Suprapubic skin (tissue), 4 donors: ENCODE data around the gene FYN.

ENCODE experiments used
- EP300 ChIP-seq: sonication (generic); formaldehyde crosslinking; IDR thresholded peaks from one replicate; pipeline ENCODE4 v1.6.1; 2017; ENCODE audit warnings: antibody characterized with exemption
- POLR2A ChIP-seq, 2 donors: fragments of 450-650 bp; IDR thresholded peaks; one replicate each; pipeline ENCODE4 v1.6.1; 2017; ENCODE audit warnings: antibody characterized with exemption in 2 of 2, mild to moderate bottlenecking in 2 of 2, moderate library complexity in 2 of 2
- POLR2AphosphoS5 ChIP-seq, 3 donors: sonication (generic); formaldehyde crosslinking; IDR thresholded peaks; one replicate each; pipeline ENCODE4 v1.6.1; 2017; ENCODE audit warnings: antibody characterized with exemption in 3 of 3
- TF ChIP-seq, protein P1 (sequence below), 2 donors: fragments of 200-600 bp in 1 of 2; fragments of 450-650 bp in 1 of 2; sonication (generic) in 1 of 2; IDR thresholded peaks; one replicate each; pipeline ENCODE4 v1.5.1; 2016 to 2019; ENCODE audit warnings: antibody characterized with exemption in 2 of 2, mild to moderate bottlenecking in 1 of 2, moderate library complexity in 1 of 2

DNA sequence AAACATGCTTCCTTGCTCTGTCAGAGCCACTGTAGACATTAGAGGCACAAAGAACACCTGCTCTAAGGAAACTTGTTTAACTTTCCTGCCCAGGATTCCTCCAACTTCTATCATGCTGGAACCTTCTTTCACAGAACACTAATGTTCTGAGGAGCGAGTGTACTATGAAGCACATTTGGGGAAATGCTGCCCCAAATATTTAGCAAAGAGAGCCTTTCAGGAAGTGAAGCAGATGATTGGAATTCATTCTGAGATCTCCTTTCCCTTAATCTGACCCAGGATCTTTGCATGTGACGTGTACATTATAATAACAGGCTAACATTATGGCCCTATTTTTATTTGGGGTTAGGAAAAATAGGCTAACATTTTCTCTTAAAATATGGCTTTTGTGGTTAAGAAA lies 21.0 kb upstream of the FYN start:
- no peak for TF ChIP-seq POLR2A (IDR thresholded peaks at IDR 0.05)
- TF ChIP-seq POLR2AphosphoS5 (IDR thresholded peaks at IDR 0.05), result no peak
- TF ChIP-seq, protein P1, sequence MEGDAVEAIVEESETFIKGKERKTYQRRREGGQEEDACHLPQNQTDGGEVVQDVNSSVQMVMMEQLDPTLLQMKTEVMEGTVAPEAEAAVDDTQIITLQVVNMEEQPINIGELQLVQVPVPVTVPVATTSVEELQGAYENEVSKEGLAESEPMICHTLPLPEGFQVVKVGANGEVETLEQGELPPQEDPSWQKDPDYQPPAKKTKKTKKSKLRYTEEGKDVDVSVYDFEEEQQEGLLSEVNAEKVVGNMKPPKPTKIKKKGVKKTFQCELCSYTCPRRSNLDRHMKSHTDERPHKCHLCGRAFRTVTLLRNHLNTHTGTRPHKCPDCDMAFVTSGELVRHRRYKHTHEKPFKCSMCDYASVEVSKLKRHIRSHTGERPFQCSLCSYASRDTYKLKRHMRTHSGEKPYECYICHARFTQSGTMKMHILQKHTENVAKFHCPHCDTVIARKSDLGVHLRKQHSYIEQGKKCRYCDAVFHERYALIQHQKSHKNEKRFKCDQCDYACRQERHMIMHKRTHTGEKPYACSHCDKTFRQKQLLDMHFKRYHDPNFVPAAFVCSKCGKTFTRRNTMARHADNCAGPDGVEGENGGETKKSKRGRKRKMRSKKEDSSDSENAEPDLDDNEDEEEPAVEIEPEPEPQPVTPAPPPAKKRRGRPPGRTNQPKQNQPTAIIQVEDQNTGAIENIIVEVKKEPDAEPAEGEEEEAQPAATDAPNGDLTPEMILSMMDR (IDR thresholded peaks at IDR 0.05), result no peak
- no peak for TF ChIP-seq EP300
